Activated CD4-positive, CD25-positive, alpha-beta regulatory T cell treated with anti-CD3 and anti-CD28 coated beads, Interleukin-2, amount 50 U/mL, for 24 hours (primary cell): ENCODE measurements around the gene SRPK2.
"Not testable (repeated sequence)": the region's sequence is repeated elsewhere in the genome, so short reads cannot be mapped to it uniquely, and the experiment has no call there.

Experiments used
- ATAC-seq, 2 donors: fragments of 150-1000 bp; cut with Tn5 transposase; one replicate each; pipeline ENCODE4 v1.10.0; 2021; ENCODE audit warnings: mild to moderate bottlenecking in 1 of 2, moderate library complexity in 1 of 2

SRPK2 gene

GRCh38 chr7:105260201-105260871 is 128.4 kb downstream of the SRPK2 start:
- not testable (repeated sequence) for ATAC-seq

- ATAC-seq: not testable (repeated sequence)
Observed at GRCh38 chr7:105258919-105259318, 129.8 kb downstream of the SRPK2 start.

- no peak for ATAC-seq
Observed at GRCh38 chr7:105257338-105257737, 131.4 kb downstream of the SRPK2 start.

GRCh38 chr7:105256761-105257231 is 131.9 kb downstream of the SRPK2 start:
- ATAC-seq: no peak

GRCh38 chr7:105250706-105251105 is 138.0 kb downstream of the SRPK2 start:
- ATAC-seq: no peak

- no peak for ATAC-seq
Observed at GRCh38 chr7:105250239-105250638, 138.5 kb downstream of the SRPK2 start.

- no peak for ATAC-seq
Observed at GRCh38 chr7:105249216-105249615, 139.5 kb downstream of the SRPK2 start.

- ATAC-seq: no peak
Observed at GRCh38 chr7:105246679-105247078, 142.0 kb downstream of the SRPK2 start.

GRCh38 chr7:105246256-105246655 is 142.5 kb downstream of the SRPK2 start:
- no peak for ATAC-seq

- no peak for ATAC-seq
Observed at GRCh38 chr7:105245398-105246114, 143.2 kb downstream of the SRPK2 start.

GRCh38 chr7:105244594-105244993 is 144.1 kb downstream of the SRPK2 start:
- ATAC-seq: no peak

GRCh38 chr7:105241198-105241597 is 147.5 kb downstream of the SRPK2 start:
- no peak for ATAC-seq

GRCh38 chr7:105238198-105238765 is 150.4 kb downstream of the SRPK2 start:
- no peak for ATAC-seq

GRCh38 chr7:105234886-105235285 is 153.8 kb downstream of the SRPK2 start:
- ATAC-seq: no peak

GRCh38 chr7:105232829-105233291 is 155.9 kb downstream of the SRPK2 start:
- ATAC-seq: not testable (repeated sequence)

- no peak for ATAC-seq
Observed at GRCh38 chr7:105230486-105230885, 158.2 kb downstream of the SRPK2 start.

GRCh38 chr7:105229641-105230040 is 159.1 kb downstream of the SRPK2 start:
- ATAC-seq: no peak

GRCh38 chr7:105228555-105228954 is 160.2 kb downstream of the SRPK2 start:
- ATAC-seq: no peak

GRCh38 chr7:105227391-105227790 is 161.3 kb downstream of the SRPK2 start:
- ATAC-seq: no peak

GRCh38 chr7:105224884-105225651 is 163.7 kb downstream of the SRPK2 start:
- ATAC-seq: peak; percentile 58 to 70

GRCh38 chr7:105222953-105223352 is 165.8 kb downstream of the SRPK2 start:
- ATAC-seq: no peak

- ATAC-seq: no peak
Observed at GRCh38 chr7:105219771-105220160, 169.0 kb downstream of the SRPK2 start.
